GM19238 (cell line): Measurements from ENCODE around the gene NXPH1.

Experiments
- DNase-seq: peaks from one replicate; pipeline ENCODE4 v3.0.0; 2011; ENCODE audit warnings: low spot score; ENCODE audit not compliant: insufficient read length

NXPH1 gene

GRCh38 chr7:8590225-8590624 lies 156.8 kb downstream of the NXPH1 start:
- no peak for DNase-seq

- no peak for DNase-seq
Measured at GRCh38 chr7:8590791-8591190, 157.4 kb downstream of the NXPH1 start.

- no peak for DNase-seq
Measured at GRCh38 chr7:8591289-8591688, 157.9 kb downstream of the NXPH1 start.

GRCh38 chr7:8592167-8592566 lies 158.8 kb downstream of the NXPH1 start:
- DNase-seq = no peak

GRCh38 chr7:8594115-8594514 lies 160.7 kb downstream of the NXPH1 start:
- no peak for DNase-seq

GRCh38 chr7:8597565-8597964 lies 164.2 kb downstream of the NXPH1 start:
- no peak for DNase-seq

GRCh38 chr7:8601121-8601520 lies 167.7 kb downstream of the NXPH1 start:
- DNase-seq = no peak

GRCh38 chr7:8605221-8605620 lies 171.8 kb downstream of the NXPH1 start:
- no peak for DNase-seq

GRCh38 chr7:8612584-8612983 lies 179.2 kb downstream of the NXPH1 start:
- DNase-seq = no peak

GRCh38 chr7:8613191-8613590 lies 179.8 kb downstream of the NXPH1 start:
- no peak for DNase-seq

GRCh38 chr7:8615019-8615418 lies 181.6 kb downstream of the NXPH1 start:
- no peak for DNase-seq

- no peak for DNase-seq
Measured at GRCh38 chr7:8618441-8619070, 185.1 kb downstream of the NXPH1 start.

GRCh38 chr7:8620169-8620568 lies 186.8 kb downstream of the NXPH1 start:
- no peak for DNase-seq

- no peak for DNase-seq
Measured at GRCh38 chr7:8625612-8626011, 192.2 kb downstream of the NXPH1 start.

- DNase-seq = no peak
Measured at GRCh38 chr7:8627325-8627724, 193.9 kb downstream of the NXPH1 start.

GRCh38 chr7:8628656-8629055 lies 195.2 kb downstream of the NXPH1 start:
- no peak for DNase-seq

- no peak for DNase-seq
Measured at GRCh38 chr7:8629504-8629903, 196.1 kb downstream of the NXPH1 start.

- DNase-seq = no peak
Measured at GRCh38 chr7:8637322-8637721, 203.9 kb downstream of the NXPH1 start.

GRCh38 chr7:8638076-8638475 lies 204.7 kb downstream of the NXPH1 start:
- DNase-seq = no peak

GRCh38 chr7:8639668-8640067 lies 206.3 kb downstream of the NXPH1 start:
- DNase-seq = no peak

- no peak for DNase-seq
Measured at GRCh38 chr7:8640671-8641070, 207.3 kb downstream of the NXPH1 start.

GRCh38 chr7:8668627-8669500 lies 235.5 kb downstream of the NXPH1 start:
- DNase-seq = no peak

GRCh38 chr7:8669501-8669851 lies 236.1 kb downstream of the NXPH1 start:
- DNase-seq = no peak
